Epithelial cell of esophagus (primary cell): ENCODE results near the gene STRN.
A peak's percentile ranks its signal among the peaks of the same experiment; 100 is the strongest.

Experiments used
- DNase-seq: peaks from one replicate; pipeline ENCODE4 v3.0.0; 2010; ENCODE audit warnings: low read depth
- H3K4me3 ChIP-seq: 2 replicates; pipeline ENCODE4 v1.5.1; 2011; ENCODE audit warnings: mild to moderate bottlenecking, low read length, control low read depth
- TF ChIP-seq, protein P1 (sequence below): IDR thresholded peaks from 2 replicates; pipeline ENCODE4 v1.5.1; 2011; ENCODE audit warnings: low read depth, mild to moderate bottlenecking, low read length, control low read depth, inconsistent platforms; ENCODE audit not compliant: insufficient read depth; ENCODE audit errors: missing control alignments

The STRN gene

DNA sequence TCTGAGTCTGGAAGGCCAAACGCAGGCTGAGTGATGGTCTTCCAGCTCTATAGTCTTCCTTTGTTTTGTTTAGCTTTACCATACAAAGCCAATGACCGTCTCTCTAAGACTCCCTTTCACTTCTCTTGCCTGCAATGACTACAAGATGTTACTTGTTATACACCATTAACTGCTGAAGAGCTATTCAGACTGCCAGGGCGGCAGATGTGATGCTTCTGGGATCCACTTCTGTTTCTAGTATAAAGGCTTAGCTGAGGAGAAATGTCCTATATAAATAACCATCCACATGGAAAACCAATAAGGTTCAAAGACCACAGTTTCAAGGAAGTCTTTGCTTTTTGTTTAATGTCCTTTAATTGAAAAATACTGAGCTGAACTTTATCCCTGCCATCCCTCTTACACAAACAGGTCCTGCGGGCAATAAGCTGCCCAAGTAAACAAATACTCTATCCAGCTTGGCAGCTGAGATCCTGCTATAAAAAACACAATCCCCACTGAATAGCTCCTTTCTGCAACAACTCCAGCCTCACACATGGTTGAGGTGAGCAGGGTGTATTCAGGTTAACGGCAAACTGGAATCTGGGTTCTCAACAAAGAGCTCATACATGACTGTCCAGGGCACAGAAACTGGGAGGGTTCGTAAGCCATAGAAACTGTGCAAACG lies 145.3 kb downstream of the STRN start:
- TF ChIP-seq, protein P1, sequence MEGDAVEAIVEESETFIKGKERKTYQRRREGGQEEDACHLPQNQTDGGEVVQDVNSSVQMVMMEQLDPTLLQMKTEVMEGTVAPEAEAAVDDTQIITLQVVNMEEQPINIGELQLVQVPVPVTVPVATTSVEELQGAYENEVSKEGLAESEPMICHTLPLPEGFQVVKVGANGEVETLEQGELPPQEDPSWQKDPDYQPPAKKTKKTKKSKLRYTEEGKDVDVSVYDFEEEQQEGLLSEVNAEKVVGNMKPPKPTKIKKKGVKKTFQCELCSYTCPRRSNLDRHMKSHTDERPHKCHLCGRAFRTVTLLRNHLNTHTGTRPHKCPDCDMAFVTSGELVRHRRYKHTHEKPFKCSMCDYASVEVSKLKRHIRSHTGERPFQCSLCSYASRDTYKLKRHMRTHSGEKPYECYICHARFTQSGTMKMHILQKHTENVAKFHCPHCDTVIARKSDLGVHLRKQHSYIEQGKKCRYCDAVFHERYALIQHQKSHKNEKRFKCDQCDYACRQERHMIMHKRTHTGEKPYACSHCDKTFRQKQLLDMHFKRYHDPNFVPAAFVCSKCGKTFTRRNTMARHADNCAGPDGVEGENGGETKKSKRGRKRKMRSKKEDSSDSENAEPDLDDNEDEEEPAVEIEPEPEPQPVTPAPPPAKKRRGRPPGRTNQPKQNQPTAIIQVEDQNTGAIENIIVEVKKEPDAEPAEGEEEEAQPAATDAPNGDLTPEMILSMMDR = no peak
- no peak overlapping the region for H3K4me3 ChIP-seq
- no peak for DNase-seq

DNA sequence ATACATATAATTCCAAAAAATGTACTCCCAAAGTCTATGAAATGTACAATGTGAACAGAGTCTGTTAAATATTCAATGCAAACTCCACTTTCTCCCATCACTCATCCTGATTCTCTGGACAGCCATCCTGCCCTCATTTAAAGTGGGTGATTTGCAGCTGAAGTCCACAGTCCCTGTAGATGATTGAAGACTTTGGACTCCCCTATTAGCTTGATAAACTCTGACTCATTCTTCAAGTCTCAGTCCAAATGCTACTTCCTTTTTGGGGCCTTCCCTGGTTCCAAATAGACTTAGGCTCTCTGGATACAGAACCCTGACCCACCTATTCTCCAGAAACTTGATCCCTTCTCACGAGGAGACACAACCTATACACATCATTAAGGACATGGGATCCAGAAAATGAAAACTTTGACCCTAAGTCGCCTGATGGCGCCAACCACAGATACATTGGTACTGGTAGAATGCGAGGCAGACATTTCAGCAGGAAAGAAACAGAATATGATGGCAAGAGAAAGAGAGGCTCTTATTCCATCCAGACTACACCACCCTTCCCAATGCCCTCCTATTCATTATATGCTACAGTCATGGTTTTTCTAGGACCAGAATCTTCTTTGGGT lies 147.1 kb downstream of the STRN start:
- DNase-seq = no peak
- no peak overlapping the region for H3K4me3 ChIP-seq
- TF ChIP-seq, protein P1 = no peak

DNA sequence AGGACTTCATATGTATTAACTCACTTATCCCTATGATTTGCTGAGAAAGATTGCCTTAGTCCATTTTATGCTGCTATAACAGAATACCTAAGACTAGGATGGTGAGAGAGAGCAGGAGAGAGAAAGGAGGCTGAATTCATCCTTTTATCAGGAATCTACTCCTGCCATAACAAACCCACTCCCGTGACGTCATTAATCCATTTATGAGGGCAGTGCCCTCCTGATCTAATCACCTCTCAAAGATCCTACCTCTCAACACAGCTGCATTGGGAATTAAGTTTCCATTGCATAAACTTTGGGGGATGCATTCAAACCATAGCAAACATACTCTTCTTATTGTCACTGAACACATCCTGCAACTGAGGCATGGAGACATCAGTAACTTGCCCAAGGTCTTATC lies 147.8 kb downstream of the STRN start:
- TF ChIP-seq, protein P1 = no peak
- H3K4me3 ChIP-seq = no peak overlapping the region
- no peak for DNase-seq

GRCh38 chr2:36812196-36812595 lies 154.1 kb downstream of the STRN start:
- TF ChIP-seq, protein P1 = peak; percentile 10
- DNase-seq = no peak

GRCh38 chr2:36811071-36811470 lies 155.3 kb downstream of the STRN start:
- TF ChIP-seq, protein P1 = no peak
- no peak for DNase-seq
- H3K4me3 ChIP-seq = no peak overlapping the region

More at GRCh38 chr2:36812196-36812595, 154.1 kb downstream of the STRN start:
- H3K4me3 ChIP-seq = no peak overlapping the region

GRCh38 chr2:36809069-36809445 lies 157.3 kb downstream of the STRN start:
- H3K4me3 ChIP-seq = no peak overlapping the region
- TF ChIP-seq, protein P1 = no peak
- peak; percentile 17 for DNase-seq

GRCh38 chr2:36808386-36809068 lies 157.8 kb downstream of the STRN start:
- DNase-seq = no peak
- H3K4me3 ChIP-seq = no peak overlapping the region
- TF ChIP-seq, protein P1 = no peak
